ENCODE measurements around the gene NTNG1.

DNA sequence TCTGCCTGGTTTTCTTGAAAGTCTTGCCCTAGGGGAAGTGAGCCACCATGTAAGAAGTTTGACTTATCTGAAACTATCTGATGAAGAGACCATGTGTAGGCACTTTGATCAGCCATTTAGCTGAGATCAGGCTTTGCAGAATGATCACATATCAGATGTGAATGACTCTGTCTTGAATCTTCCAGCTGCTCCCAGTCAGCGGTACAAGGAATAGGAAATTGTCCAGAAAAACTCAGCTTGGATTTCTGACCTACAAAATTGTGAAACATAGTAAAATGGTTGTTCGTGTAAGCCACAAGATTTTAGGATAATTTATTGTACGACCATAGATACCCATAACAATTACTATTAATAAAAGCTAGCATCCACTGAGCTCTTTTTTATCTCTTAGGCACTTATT lies 41.9 kb upstream of the NTNG1 start:
- TF ChIP-seq, protein P1, sequence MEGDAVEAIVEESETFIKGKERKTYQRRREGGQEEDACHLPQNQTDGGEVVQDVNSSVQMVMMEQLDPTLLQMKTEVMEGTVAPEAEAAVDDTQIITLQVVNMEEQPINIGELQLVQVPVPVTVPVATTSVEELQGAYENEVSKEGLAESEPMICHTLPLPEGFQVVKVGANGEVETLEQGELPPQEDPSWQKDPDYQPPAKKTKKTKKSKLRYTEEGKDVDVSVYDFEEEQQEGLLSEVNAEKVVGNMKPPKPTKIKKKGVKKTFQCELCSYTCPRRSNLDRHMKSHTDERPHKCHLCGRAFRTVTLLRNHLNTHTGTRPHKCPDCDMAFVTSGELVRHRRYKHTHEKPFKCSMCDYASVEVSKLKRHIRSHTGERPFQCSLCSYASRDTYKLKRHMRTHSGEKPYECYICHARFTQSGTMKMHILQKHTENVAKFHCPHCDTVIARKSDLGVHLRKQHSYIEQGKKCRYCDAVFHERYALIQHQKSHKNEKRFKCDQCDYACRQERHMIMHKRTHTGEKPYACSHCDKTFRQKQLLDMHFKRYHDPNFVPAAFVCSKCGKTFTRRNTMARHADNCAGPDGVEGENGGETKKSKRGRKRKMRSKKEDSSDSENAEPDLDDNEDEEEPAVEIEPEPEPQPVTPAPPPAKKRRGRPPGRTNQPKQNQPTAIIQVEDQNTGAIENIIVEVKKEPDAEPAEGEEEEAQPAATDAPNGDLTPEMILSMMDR (IDR thresholded peaks at IDR 0.05), result no peak
- no peak for TF ChIP-seq POLR2A (IDR thresholded peaks at IDR 0.05)

Measured in right lobe of liver (tissue), 4 donors.